HT1080 (cell line): ENCODE results near the gene GIMAP5. TPM values are rescaled to one million over a fixed set of nuclear protein-coding genes. Genes with fewer than 3 reads are reported as not detected.
"Not testable (repeated sequence)": the region's sequence is repeated elsewhere in the genome, so short reads cannot be mapped to it uniquely, and the experiment has no call there.

Experiments
- DNase-seq: peaks from one replicate; pipeline ENCODE4 v3.0.0-alpha.2; 2015; ENCODE audit warnings: low read depth
- total RNA-seq: library from RNA; depleted of rRNA; stranded (reverse); fragments of >200 nt; shearing (Covaris generic); gene quantifications from 2 replicates; pipeline ENCODE4 v1.2.3, GENCODE V29; 2014

The GIMAP5 gene
- total RNA-seq, 1 experiment from 2014 or later = 1.2 TPM

GRCh38 chr7:150766334-150766709 is 29.1 kb downstream of the GIMAP5 start:
- no peak for DNase-seq

GRCh38 chr7:150769768-150770167 is 32.5 kb downstream of the GIMAP5 start:
- DNase-seq = no peak

- DNase-seq = not testable (repeated sequence)
These were observed 36.9 kb downstream of the GIMAP5 start for GRCh38 chr7:150774131-150774530.

- no peak for DNase-seq
These were observed 41.0 kb downstream of the GIMAP5 start for GRCh38 chr7:150778014-150778737.

GRCh38 chr7:150778738-150779301 is 41.6 kb downstream of the GIMAP5 start:
- DNase-seq = peak; percentile 65

- DNase-seq = no peak
These were observed 43.1 kb downstream of the GIMAP5 start for GRCh38 chr7:150780292-150780691.

GRCh38 chr7:150781103-150781502 is 43.9 kb downstream of the GIMAP5 start:
- DNase-seq = no peak

GRCh38 chr7:150781961-150782360 is 44.7 kb downstream of the GIMAP5 start:
- DNase-seq = no peak

- DNase-seq = no peak
These were observed 47.0 kb downstream of the GIMAP5 start for GRCh38 chr7:150784120-150784736.

- DNase-seq = peak; percentile 11
These were observed 47.7 kb downstream of the GIMAP5 start for GRCh38 chr7:150784954-150785353.

- DNase-seq = no peak
These were observed 50.4 kb downstream of the GIMAP5 start for GRCh38 chr7:150787321-150788281.

- no peak for DNase-seq
These were observed 51.5 kb downstream of the GIMAP5 start for GRCh38 chr7:150788474-150789269.

GRCh38 chr7:150790416-150791075 is 53.3 kb downstream of the GIMAP5 start:
- no peak for DNase-seq

GRCh38 chr7:150791304-150791703 is 54.1 kb downstream of the GIMAP5 start:
- no peak for DNase-seq

GRCh38 chr7:150791746-150792452 is 54.7 kb downstream of the GIMAP5 start:
- DNase-seq = no peak
